ENCODE measurements around the gene OSBP.

Gene OSBP

GRCh38 chr11:59601788-59602187 lies 13.8 kb downstream of the OSBP start:
- DNase-seq = no peak

GRCh38 chr11:59600636-59601035 lies 14.9 kb downstream of the OSBP start:
- no peak for DNase-seq

DNA sequence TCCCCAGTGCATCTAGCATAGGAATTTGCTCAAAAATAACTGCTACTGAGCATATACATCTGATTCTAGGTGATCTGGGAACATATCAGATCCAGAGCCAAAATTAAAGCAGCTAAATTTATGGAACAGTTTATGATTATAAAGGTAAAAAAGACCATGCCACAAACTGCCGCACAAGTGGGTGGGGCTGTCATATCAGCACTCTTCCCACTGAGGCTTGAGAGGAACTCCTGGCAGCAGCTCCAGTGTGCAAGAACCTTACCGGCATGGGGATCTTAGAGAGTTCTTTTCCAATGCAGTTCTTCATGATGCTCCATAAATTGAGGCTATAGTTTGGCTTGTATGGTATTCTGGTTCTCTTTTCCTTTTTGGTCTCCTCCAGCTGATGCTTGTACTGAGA lies 15.3 kb downstream of the OSBP start:
- DNase-seq = no peak

DNA sequence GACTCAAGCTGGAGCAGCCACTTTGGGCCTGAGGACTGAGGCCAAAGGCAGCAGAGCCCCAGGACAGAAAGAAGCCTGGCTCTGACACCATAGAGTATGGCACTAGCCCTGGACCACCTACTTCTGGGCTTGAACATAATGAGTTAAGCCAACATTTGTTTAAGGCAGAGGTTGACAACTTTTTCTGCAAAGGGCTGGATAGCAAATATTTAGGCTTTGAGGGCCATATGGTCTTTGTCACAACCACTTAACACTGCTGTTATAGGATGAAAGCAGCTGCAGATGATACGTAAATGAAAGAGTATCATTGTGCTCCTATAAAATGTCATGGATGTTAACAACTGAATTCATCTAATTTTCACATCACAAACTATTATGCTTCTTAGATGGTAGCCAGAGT lies 16.6 kb downstream of the OSBP start:
- no peak for DNase-seq

GRCh38 chr11:59584294-59584693 lies 31.3 kb downstream of the OSBP start:
- DNase-seq = no peak

DNA sequence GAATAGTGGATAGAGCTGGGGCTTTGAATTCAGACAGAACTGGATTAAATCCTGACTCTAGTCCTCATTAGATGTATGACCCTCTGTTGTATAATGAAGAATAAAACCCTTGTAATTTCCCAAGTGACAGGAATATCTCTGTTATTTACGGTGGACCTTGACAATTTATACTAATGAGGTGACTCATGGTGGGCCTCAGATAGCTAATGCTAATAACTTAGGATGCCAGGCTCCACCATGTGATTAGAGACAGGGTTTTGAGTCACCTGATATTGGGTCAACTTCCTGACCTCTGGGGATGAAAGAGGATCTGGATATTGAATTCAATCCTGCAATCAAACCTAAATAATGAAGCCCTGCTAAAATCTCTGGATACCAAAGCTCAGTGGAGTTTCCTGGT lies 33.6 kb downstream of the OSBP start:
- no peak for DNase-seq

GRCh38 chr11:59578369-59578768 lies 37.2 kb downstream of the OSBP start:
- no peak for DNase-seq

- DNase-seq = no peak
Measured at GRCh38 chr11:59575505-59575904, 40.1 kb downstream of the OSBP start.

DNA sequence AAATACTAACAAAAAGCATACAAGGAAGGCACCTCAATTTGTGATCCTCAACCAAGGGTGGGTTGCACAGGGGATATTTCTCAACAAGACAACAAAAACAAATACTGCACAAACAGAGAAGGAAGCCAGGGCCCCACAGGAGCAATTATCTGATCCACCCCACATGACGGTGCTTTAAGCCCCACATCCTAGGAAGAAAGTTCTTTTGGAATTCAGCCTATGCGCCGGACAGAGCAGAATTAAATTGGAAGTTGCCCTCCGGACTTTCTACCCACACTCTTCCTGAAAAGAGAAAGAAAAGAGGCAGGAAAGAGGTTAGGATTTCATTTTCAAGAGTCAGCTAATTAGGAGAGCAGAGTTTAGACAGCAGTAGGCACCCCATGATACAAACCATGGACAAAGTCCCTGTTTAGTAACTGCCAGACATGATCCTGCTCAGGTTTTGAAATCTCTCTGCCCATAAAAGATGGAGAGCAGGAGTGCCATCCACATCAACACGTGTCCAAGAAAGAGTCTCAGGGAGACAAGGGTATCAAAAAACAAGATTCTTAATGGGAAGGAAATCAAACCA lies 40.6 kb downstream of the OSBP start:
- DNase-seq = no peak

DNA sequence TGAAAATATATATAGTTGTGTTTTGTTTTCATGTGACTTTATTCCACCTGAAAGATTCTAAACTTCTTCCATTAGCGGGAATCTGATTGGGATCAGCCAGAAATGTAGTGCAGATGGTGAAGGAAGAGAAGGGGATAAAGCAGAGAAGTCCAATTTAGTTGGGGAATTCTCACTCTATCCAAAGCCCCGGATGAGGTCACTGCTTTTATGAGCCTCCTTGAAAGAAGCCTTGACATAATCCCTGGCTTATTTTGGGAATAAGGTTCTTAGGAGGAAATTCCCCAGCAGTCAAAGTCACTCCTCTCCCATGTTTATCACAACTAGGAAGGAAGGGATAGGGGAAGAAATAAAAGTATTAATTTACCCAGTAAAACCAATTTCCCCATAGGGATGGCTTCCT lies 41.1 kb downstream of the OSBP start:
- no peak for DNase-seq

- no peak for DNase-seq
Measured at GRCh38 chr11:59573216-59573615, 42.4 kb downstream of the OSBP start.

DNA sequence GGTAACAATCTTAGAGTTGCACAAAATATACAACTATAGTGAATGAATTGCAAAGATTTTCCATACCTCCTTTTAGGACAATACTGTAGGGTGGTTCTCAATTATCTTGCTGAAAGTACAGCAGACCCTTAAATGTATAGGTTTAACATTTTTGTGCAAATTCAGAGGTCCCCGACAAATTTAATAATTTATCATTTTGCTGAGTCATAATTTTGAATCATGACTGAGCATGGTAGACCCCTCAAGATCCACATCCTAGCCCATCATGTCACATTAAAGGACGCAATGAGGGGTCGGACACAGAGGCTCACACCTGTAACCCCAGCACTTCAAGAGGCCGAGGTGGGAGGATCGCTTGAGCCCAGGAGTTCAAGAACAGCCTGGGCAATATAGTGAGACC lies 43.5 kb downstream of the OSBP start:
- no peak for DNase-seq

- no peak for DNase-seq
Measured at GRCh38 chr11:59562292-59562691, 53.3 kb downstream of the OSBP start.

GRCh38 chr11:59560702-59561473 lies 54.7 kb downstream of the OSBP start:
- peak; percentile 44 to 72 (median 56) for DNase-seq

GRCh38 chr11:59560290-59560701 lies 55.3 kb downstream of the OSBP start:
- DNase-seq = peak; percentile 39 to 60 (median 56)

- no peak for DNase-seq
Measured at GRCh38 chr11:59559886-59560285, 55.7 kb downstream of the OSBP start.

GRCh38 chr11:59558270-59558643 lies 57.3 kb downstream of the OSBP start:
- no peak for DNase-seq

- DNase-seq = no peak
Measured at GRCh38 chr11:59556917-59557348, 58.6 kb downstream of the OSBP start.

GRCh38 chr11:59556115-59556916 lies 59.3 kb downstream of the OSBP start:
- DNase-seq = peak in 3 of 4 experiments; percentile 24 to 50 (median 41)

DNA sequence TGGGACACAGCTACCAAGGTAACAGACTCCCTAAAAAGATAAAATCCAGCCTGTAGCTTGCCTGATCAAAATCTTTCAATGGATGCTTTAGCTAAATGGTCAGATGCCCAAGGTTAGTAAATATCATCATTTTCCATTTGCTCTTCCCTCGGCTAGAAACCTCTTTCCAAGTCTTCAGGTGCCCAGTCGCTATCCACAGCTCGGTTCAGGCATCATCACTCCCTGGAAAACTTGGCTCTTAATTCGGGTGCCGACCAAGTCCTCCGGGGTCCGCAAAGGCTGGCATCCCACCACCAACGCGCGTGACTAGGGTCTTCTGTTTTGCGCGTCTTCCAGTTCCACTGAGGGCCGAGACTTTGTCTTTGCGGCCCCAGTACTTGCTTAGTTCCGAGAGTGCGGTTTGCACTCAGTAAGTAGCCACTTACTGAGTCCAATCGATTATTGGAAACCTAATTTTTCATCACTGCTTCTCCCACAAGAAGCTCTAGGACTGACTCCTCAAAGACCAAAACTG lies 59.9 kb downstream of the OSBP start:
- DNase-seq = no peak

DNA sequence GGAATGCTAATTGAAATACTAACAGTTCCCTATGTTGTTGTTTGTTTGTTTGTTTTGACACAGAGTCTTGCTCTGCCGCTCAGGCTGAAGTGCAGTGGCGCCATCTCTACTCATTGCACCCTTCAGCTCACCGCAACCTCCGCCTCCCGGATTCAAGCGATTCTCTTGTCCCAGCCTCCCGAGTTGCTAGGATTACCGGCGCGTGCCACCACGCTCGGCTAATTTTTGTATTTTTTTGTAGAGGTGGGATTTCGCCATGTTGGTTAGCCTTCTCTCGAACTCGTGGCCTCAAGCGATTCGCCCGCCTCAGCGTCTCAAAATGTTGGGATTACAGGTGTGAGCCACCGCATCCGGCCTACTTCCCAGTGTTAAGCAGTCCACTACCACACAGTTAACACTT lies 62.3 kb downstream of the OSBP start:
- no peak for DNase-seq

DNA sequence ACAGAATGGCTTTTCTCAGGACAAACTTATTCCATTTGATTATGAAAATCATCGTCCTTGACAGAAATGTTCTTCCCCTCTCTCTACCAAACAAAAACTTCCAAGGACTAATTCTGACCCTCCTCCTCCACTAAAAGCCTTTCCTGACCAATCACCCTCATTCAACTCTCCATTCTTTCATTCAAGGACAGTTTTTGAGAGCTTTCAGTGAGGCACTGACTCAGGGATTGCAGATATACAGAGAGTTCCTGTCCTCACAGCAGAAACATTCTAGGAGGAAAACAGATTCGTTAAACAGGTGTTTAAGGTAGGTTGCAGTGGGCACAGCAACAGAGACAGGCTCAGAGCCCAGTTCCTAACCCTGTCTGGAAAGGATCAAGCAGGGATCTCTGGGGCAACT lies 62.7 kb downstream of the OSBP start:
- no peak for DNase-seq

- DNase-seq = no peak
Measured at GRCh38 chr11:59551659-59552521, 63.7 kb downstream of the OSBP start.
